CD8-positive, alpha-beta memory T cell (primary cell): Measurements from ENCODE around the gene KDM6A. TPM values are rescaled to one million over a fixed set of nuclear protein-coding genes. Genes with fewer than 3 reads are reported as not detected.
A peak's percentile ranks its signal among the peaks of the same experiment; 100 is the strongest.
"Not testable (repeated sequence)": the region's sequence is repeated elsewhere in the genome, so short reads cannot be mapped to it uniquely, and the experiment has no call there.

ENCODE experiments used
- CTCF ChIA-PET: fragments of 350-600 bp; sonication (Branson Sonifier 250); formaldehyde crosslinking; loops from one replicate; lab custom pipeline; 2021; ENCODE audit warnings: antibody characterized with exemption; lab: Charles Lee
- POLR2A ChIA-PET: fragments of 350-600 bp; sonication (Branson Sonifier 250); formaldehyde crosslinking; loops from one replicate; lab custom pipeline; 2021; ENCODE audit warnings: antibody characterized with exemption; lab: Charles Lee
- DNase-seq, 5 donors: peaks; one replicate each; pipeline versions ENCODE4 v3.0.0 to v3.0.0-alpha.2; 2020 to 2022; ENCODE audit warnings: mixed read lengths in 1 of 5
- H3K27ac ChIP-seq: one replicate; pipeline ENCODE4 v1.7.0; 2013; ENCODE audit warnings: low read depth, mild to moderate bottlenecking, low read length, moderate library complexity
- H3K27me3 ChIP-seq: 2 replicates; pipeline ENCODE4 v1.7.0; 2013; ENCODE audit warnings: low read length, mild to moderate bottlenecking; ENCODE audit not compliant: insufficient read depth, poor library complexity, severe bottlenecking
- H3K36me3 ChIP-seq: 2 replicates; pipeline ENCODE4 v1.7.0; 2013; ENCODE audit warnings: mild to moderate bottlenecking, low read length, moderate library complexity; ENCODE audit not compliant: insufficient read depth
- H3K4me1 ChIP-seq: 2 replicates; pipeline ENCODE4 v1.7.0; 2013; ENCODE audit warnings: mild to moderate bottlenecking, low read length, moderate library complexity; ENCODE audit not compliant: insufficient read depth
- H3K4me3 ChIP-seq: 2 replicates; pipeline ENCODE4 v1.7.0; 2013; ENCODE audit warnings: mild to moderate bottlenecking, low read length
- H3K9me3 ChIP-seq: 2 replicates; pipeline ENCODE4 v1.7.0; 2013; ENCODE audit warnings: mild to moderate bottlenecking, low read length
- H3K27ac Mint-ChIP-seq, 8 donors: one replicate each; pipeline ENCODE4 v1.8.0; 2020 to 2021; ENCODE audit warnings: mixed read lengths in 8 of 8, mild to moderate bottlenecking in 6 of 8, inconsistent platforms in 3 of 8, moderate library complexity in 3 of 8
- H3K27me3 Mint-ChIP-seq, 2 donors: one replicate each; pipeline ENCODE4 v1.8.0; 2020 to 2021; ENCODE audit warnings: mixed read lengths in 2 of 2, mild to moderate bottlenecking in 1 of 2, moderate library complexity in 1 of 2
- H3K36me3 Mint-ChIP-seq, 3 donors: one replicate each; pipeline ENCODE4 v1.8.0; 2020 to 2021; ENCODE audit warnings: mixed read lengths in 3 of 3, inconsistent platforms in 1 of 3, mild to moderate bottlenecking in 1 of 3
- H3K4me1 Mint-ChIP-seq, 3 donors: one replicate each; pipeline ENCODE4 v1.8.0; 2020 to 2021; ENCODE audit warnings: mixed read lengths in 3 of 3, inconsistent platforms in 1 of 3, mild to moderate bottlenecking in 1 of 3
- H3K4me3 Mint-ChIP-seq, 7 donors: one replicate each; pipeline ENCODE4 v1.8.0; 2020 to 2021; ENCODE audit warnings: mixed read lengths in 7 of 7, mild to moderate bottlenecking in 6 of 7, moderate library complexity in 4 of 7, inconsistent platforms in 2 of 7
- H3K9me3 Mint-ChIP-seq, 5 donors: one replicate each; pipeline ENCODE4 v1.8.0; 2020 to 2022; ENCODE audit warnings: mixed read lengths in 5 of 5, mild to moderate bottlenecking in 3 of 5, moderate library complexity in 2 of 5, inconsistent platforms in 1 of 5
- polyA plus RNA-seq: library from polyadenylated mRNA; unstranded; fragments of 300-500 nt; fragmentation: Illumina TruSeq; gene quantifications from one replicate; pipeline ENCODE4 v1.2.3, GENCODE V29; 2021
- total RNA-seq, 2 experiments: library from RNA; stranded (reverse); gene quantifications; one replicate each; pipeline ENCODE4 v1.2.3, GENCODE V29; 2021

KDM6A gene
- total and polyA plus RNA-seq, 3 experiments from 2014 or later: 20.7 to 23.7 (median 21.5) TPM

GRCh38 chrX:45050558-45050957 lies 177.6 kb downstream of the KDM6A start:
- H3K36me3 Mint-ChIP-seq: peaks cover 0 to 22% (median 14%) of the 10 kb centered on the region in 3 donors
- H3K27me3 Mint-ChIP-seq: no peaks in the 10 kb centered on the region
- POLR2A ChIA-PET: no interaction called here
- no peak for DNase-seq
- Histone ChIP-seq H3K9me3 (no peaks in the 10 kb centered on the region), H3K27me3 (no peaks in the 10 kb centered on the region), H3K36me3 (no peaks in the 10 kb centered on the region), H3K4me1 (no peaks in the 10 kb centered on the region), H3K4me3 (no peak overlapping the region), H3K27ac (no peak overlapping the region)
- no peak overlapping the region for H3K4me3 Mint-ChIP-seq
- no peaks in the 10 kb centered on the region for H3K9me3 Mint-ChIP-seq
- H3K4me1 Mint-ChIP-seq: peaks cover 31 to 36% (median 32%) of the 10 kb centered on the region in 3 donors
- CTCF ChIA-PET: interaction anchor here (0.6 kb wide), 1 partner anchor 86 kb away, joined by 3 read pairs; no protein-coding TSS in a partner anchor
- no peak overlapping the region for H3K27ac Mint-ChIP-seq

DNA sequence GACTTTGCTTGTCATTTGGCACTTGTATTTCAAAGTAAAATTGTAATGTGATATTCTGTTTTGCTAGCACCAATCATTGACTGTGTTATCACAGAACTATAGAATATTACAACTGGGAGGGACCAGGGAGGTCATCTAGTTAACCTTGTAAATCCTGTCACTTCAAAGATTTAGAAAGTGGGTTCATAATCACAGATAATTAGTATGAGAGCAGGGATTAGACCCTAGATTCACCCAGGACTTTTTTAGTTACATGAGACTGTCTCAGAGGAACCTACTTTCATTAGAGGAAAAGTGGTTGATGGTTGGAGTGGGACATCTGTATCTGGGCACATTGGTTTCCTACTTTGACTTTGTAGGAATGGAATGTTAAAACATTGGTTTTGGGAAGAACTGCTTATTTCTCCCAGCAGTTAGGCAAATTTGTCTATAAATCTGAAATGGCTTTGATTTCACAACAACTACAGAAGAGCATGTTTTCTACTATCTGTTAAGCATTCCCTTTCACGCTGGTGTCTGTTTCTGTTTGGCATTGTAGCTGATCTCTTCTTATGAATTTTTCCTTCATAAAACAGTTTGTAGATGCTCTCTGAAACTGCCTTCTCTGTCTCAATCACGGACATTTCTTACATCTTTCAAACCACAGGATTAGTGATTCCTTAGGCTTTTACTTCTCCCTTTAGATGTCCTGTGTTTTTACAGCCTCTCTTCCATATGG lies 183.6 kb downstream of the KDM6A start:
- Mint-ChIP-seq H3K27ac (peak overlapping the region in 5 of 8 donors; percentile 10 to 52 (median 24)), H3K4me3 (no peak overlapping the region), H3K27me3 (no peaks in the 10 kb centered on the region), H3K9me3 (no peaks in the 10 kb centered on the region), H3K4me1 (peaks cover 26 to 30% (median 27%) of the 10 kb centered on the region in 3 donors), H3K36me3 (peaks cover 0 to 33% (median 5%) of the 10 kb centered on the region in 3 donors)
- Histone ChIP-seq H3K4me1 (no peaks in the 10 kb centered on the region), H3K36me3 (no peaks in the 10 kb centered on the region), H3K27me3 (no peaks in the 10 kb centered on the region), H3K9me3 (no peaks in the 10 kb centered on the region), H3K27ac (no peak overlapping the region), H3K4me3 (no peak overlapping the region)
- CTCF ChIA-PET: no interaction called here
- no peak for DNase-seq
- POLR2A ChIA-PET: no interaction called here

DNA sequence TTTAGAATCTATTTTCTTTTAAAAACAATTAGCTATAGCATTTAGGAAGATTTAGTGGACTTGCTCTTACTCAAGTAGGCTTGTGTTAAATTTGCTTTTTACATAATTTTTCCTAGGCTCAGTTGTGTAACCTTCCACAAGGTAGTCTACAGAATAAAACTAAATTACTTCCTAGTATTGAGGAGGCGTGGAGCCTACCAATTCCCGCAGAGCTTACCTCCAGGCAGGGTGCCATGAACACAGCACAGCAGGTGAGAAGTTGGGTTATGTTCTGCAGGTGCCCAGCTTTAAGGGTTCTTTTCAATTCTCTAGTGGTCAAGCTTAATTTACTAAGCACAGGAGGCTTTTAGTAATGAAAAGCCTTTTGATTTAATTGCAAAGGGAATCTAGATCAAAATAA lies 186.9 kb downstream of the KDM6A start:
- POLR2A ChIA-PET, H3K9me3 ChIP-seq, CTCF ChIA-PET: not testable (repeated sequence)

DNA sequence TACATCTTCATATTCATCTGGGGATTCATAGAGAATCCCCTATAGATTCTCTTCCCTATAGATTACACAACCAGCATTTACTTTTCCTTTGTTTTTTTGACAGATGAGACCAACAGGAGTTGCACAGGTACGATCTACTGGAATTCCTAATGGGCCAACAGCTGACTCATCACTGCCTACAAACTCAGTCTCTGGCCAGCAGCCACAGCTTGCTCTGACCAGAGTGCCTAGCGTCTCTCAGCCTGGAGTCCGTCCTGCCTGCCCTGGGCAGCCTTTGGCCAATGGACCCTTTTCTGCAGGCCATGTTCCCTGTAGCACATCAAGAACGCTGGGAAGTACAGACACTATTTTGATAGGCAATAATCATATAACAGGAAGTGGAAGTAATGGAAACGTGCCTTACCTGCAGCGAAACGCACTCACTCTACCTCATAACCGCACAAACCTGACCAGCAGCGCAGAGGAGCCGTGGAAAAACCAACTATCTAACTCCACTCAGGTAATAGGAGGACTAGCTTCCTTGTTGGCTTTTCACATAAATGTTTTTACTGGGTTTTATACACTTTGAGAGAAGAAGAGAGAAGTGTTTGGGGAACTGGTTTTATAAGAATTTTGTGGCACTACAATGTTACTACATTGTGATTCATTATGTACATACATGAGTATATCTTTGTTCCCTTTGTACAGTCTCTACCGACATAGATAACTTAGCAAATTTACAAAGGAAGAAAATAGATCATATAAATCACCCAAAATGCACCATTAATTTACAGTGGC lies 190.5 kb downstream of the KDM6A start:
- no peak overlapping the region for H3K4me3 Mint-ChIP-seq
- H3K27ac Mint-ChIP-seq: peak overlapping the region in 1 of 8 donors; percentile 63
- DNase-seq: no peak
- no peak overlapping the region for H3K4me3 ChIP-seq
- peaks cover 8% of the 10 kb centered on the region for H3K36me3 ChIP-seq
- H3K27me3 Mint-ChIP-seq: peaks cover 0 to 2% of the 10 kb centered on the region in 2 donors
- no peaks in the 10 kb centered on the region for H3K27me3 ChIP-seq
- ChIA-PET CTCF (no interaction called here), POLR2A (no interaction called here)
- no peaks in the 10 kb centered on the region for H3K9me3 Mint-ChIP-seq
- no peaks in the 10 kb centered on the region for H3K9me3 ChIP-seq
- H3K4me1 ChIP-seq: no peaks in the 10 kb centered on the region
- H3K27ac ChIP-seq: no peak overlapping the region
- peaks cover 0 to 64% (median 22%) of the 10 kb centered on the region in 3 donors for H3K36me3 Mint-ChIP-seq
- H3K4me1 Mint-ChIP-seq: peaks cover 25 to 46% (median 29%) of the 10 kb centered on the region in 3 donors

More for the DNA sequence above, 186.9 kb downstream of the KDM6A start:
- not testable (repeated sequence) for H3K27me3 ChIP-seq, H3K9me3 Mint-ChIP-seq, H3K27ac Mint-ChIP-seq, H3K27me3 Mint-ChIP-seq, DNase-seq, H3K4me1 ChIP-seq, H3K36me3 ChIP-seq, H3K27ac ChIP-seq, H3K4me3 ChIP-seq, H3K4me3 Mint-ChIP-seq
- H3K36me3 Mint-ChIP-seq: peaks cover 0 to 55% (median 16%) of the 10 kb centered on the region in 3 donors
- H3K4me1 Mint-ChIP-seq: peaks cover 23 to 42% (median 27%) of the 10 kb centered on the region in 3 donors

GRCh38 chrX:45068569-45068968 lies 195.6 kb downstream of the KDM6A start:
- no peak overlapping the region for H3K4me3 ChIP-seq
- peaks cover 11% of the 10 kb centered on the region for H3K36me3 ChIP-seq
- no peaks in the 10 kb centered on the region for H3K27me3 ChIP-seq
- H3K27ac ChIP-seq: no peak overlapping the region
- H3K9me3 Mint-ChIP-seq: peaks cover 0 to 2% (median 0%) of the 10 kb centered on the region in 5 donors
- peak in 2 of 5 donors; percentile 17 to 43 for DNase-seq
- ChIA-PET CTCF (no interaction called here), POLR2A (interaction anchor here (0.9 kb wide), 1 partner anchor 196 kb away, joined by 3 read pairs; the partner anchor contains the start of gene KDM6A)
- H3K4me3 Mint-ChIP-seq: peak overlapping the region; percentile 41 to 80 (median 71)
- H3K4me1 Mint-ChIP-seq: peaks cover 58 to 79% (median 66%) of the 10 kb centered on the region in 3 donors
- peak overlapping the region; percentile 75 to 96 (median 88) for H3K27ac Mint-ChIP-seq
- H3K9me3 ChIP-seq: no peaks in the 10 kb centered on the region
- H3K27me3 Mint-ChIP-seq: peaks cover 0 to 2% of the 10 kb centered on the region in 2 donors
- H3K36me3 Mint-ChIP-seq: peaks cover 4 to 54% (median 24%) of the 10 kb centered on the region in 3 donors
- peaks cover 4% of the 10 kb centered on the region for H3K4me1 ChIP-seq

DNA sequence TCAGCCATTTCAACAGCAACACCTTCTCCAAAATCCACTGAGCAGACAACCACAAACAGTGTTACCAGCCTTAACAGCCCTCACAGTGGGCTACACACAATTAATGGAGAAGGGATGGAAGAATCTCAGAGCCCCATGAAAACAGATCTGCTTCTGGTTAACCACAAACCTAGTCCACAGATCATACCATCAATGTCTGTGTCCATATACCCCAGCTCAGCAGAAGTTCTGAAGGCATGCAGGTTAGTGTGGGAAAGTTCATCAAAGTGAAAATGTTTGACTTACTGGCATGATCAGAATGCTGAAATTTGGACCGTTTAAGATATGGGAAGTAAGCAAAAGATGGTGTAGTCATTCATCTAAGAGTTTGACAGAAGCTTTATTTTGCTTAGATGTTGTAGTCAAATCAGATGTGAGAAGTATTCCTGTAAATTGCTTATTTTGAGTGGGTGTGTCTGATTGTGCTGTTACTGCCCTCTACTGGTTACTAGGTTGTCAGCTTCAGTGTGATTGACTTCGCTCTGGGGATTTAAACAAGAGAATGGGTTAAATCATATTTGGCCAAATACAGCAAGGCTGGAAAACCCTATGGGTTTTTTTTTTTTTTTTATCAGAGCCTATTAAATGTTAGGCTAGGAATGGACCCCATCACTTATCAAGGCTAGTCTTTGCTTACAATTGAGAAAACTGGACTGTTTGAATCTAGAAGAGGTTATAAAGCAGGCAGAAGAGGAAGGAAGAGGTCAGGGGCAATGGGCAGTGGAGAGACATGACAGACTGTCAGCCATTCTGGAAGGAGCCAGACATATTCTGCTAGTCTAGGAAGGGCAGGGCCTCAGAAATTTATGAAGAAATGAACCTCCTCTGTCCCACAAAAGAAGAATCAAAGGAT lies 197.4 kb downstream of the KDM6A start:
- peaks cover 4 to 40% (median 16%) of the 10 kb centered on the region in 3 donors for H3K36me3 Mint-ChIP-seq
- ChIA-PET CTCF (no interaction called here), POLR2A (interaction anchor here (1.0 kb wide), 1 partner anchor 198 kb away, joined by 4 read pairs; the partner anchor contains the start of gene KDM6A)
- no peak overlapping the region for H3K27ac ChIP-seq
- H3K27ac Mint-ChIP-seq: peak overlapping the region; percentile 25 to 87 (median 64)
- no peaks in the 10 kb centered on the region for H3K9me3 ChIP-seq
- peak in 2 of 5 donors; percentile 23 to 31 for DNase-seq
- H3K4me3 ChIP-seq: no peak overlapping the region
- H3K4me1 ChIP-seq: peaks cover 4% of the 10 kb centered on the region
- H3K4me3 Mint-ChIP-seq: peak overlapping the region in 5 of 7 donors; percentile 10 to 24 (median 14)
- peaks cover 65 to 82% (median 72%) of the 10 kb centered on the region in 3 donors for H3K4me1 Mint-ChIP-seq
- H3K27me3 ChIP-seq: no peaks in the 10 kb centered on the region
- peaks cover 0 to 2% (median 0%) of the 10 kb centered on the region in 5 donors for H3K9me3 Mint-ChIP-seq
- peaks cover 0 to 2% of the 10 kb centered on the region in 2 donors for H3K27me3 Mint-ChIP-seq
- H3K36me3 ChIP-seq: peaks cover 9% of the 10 kb centered on the region

GRCh38 chrX:45073011-45073410 lies 200.0 kb downstream of the KDM6A start:
- H3K36me3 ChIP-seq, H3K9me3 ChIP-seq, H3K27ac ChIP-seq, DNase-seq, POLR2A ChIA-PET, H3K4me3 ChIP-seq, H3K4me3 Mint-ChIP-seq, H3K4me1 ChIP-seq, H3K9me3 Mint-ChIP-seq, CTCF ChIA-PET, H3K27me3 ChIP-seq, H3K27me3 Mint-ChIP-seq: not testable (repeated sequence)
- Mint-ChIP-seq H3K4me1 (peaks cover 70 to 89% (median 72%) of the 10 kb centered on the region in 3 donors), H3K27ac (peak overlapping the region in 3 of 8 donors; percentile 21 to 57 (median 43)), H3K36me3 (peaks cover 12 to 40% (median 16%) of the 10 kb centered on the region in 3 donors)
